ENCODE measurements around the gene EFNA5.
A peak's percentile ranks its signal among the peaks of the same experiment; 100 is the strongest.

The EFNA5 gene

DNA sequence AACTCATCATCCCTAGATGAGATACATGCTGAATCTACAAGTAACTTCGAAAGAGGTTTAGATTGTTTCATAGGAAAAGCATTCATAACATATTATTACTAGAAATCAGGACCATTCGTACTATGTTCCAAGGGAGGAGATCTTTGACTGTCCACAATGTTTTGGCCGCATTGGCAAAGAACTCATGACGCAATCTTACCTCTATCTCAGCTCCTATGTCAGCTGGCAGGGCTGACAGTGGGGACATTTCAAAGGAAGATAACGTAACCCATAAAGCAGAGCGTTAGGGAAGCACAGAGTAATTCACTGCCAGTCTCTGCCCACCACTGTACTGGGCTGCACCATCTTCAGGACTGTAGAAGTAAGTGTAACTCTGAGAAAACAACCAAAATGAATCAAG lies 69.7 kb downstream of the EFNA5 start:
- Mint-ChIP-seq H3K4me1 (ENCODE audit: low read depth in 2 of 2) (peaks cover 4 to 5% of the 10 kb centered on the region in 2 donors), H3K4me3 (no peak overlapping the region), H3K36me3 (ENCODE audit: insufficient read depth) (no peaks in the 10 kb centered on the region), H3K27me3 (peaks cover 15 to 40% of the 10 kb centered on the region in 2 donors), H3K9me3 (no peaks in the 10 kb centered on the region), H3K27ac (no peak overlapping the region)
- ATAC-seq (replicated peaks), result no peak
- DNase-seq, result no peak

DNA sequence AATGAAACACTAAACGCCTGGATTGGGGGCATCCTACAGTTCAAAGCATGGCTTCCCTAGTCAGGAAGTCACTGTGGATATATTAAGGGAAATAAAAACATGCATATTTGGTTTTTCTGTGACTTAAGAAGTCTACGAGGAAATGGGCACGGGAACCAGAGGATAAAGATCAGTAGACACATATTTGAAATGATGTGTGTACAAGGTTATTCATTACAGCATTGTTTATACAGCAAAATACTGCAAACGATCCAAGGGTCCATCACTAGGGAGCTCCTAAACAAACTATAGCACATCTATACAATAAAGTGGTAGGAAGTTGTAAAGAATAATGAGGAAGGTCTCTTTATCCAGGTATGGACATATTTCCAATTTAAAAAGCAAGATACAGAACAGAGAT lies 71.8 kb downstream of the EFNA5 start:
- H3K27ac Mint-ChIP-seq, result no peak overlapping the region

DNA sequence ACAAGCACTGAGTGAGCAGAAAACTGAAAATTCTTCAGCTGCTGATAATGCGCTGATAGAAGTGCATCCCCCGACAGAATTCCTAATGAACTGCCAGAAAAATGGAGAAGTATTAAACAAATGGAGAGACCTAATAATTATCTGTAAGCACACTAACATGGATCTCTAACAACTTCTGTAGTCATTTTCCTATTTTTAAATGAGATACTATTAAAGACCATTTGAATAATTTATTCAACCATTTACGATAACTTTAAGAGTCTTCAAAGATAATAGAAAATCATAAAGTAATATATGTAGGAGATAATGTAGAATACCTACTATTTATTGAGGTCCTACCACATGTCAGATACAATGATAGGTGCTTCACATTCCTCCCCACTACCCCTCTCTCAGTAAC lies 72.9 kb downstream of the EFNA5 start:
- DNase-seq (no peak), ATAC-seq (replicated peaks) (no peak)
- H3K9me3 Mint-ChIP-seq, result no peaks in the 10 kb centered on the region
- H3K36me3 Mint-ChIP-seq (ENCODE audit: insufficient read depth), result no peaks in the 10 kb centered on the region
- H3K27me3 Mint-ChIP-seq, result peaks cover 17 to 31% of the 10 kb centered on the region in 2 donors
- H3K4me3 Mint-ChIP-seq, result no peak overlapping the region
- H3K4me1 Mint-ChIP-seq (ENCODE audit: low read depth in 2 of 2), result peaks cover 0 to 1% of the 10 kb centered on the region in 2 donors
- no peak overlapping the region for H3K27ac Mint-ChIP-seq

More for the DNA sequence above, 71.8 kb downstream of the EFNA5 start:
- DNase-seq, result no peak
- H3K27me3 Mint-ChIP-seq, result peaks cover 17 to 31% of the 10 kb centered on the region in 2 donors
- H3K36me3 Mint-ChIP-seq (ENCODE audit: insufficient read depth), result no peaks in the 10 kb centered on the region
- peaks cover 0 to 1% of the 10 kb centered on the region in 2 donors for H3K4me1 Mint-ChIP-seq (ENCODE audit: low read depth in 2 of 2)
- no peaks in the 10 kb centered on the region for H3K9me3 Mint-ChIP-seq
- no peak overlapping the region for H3K4me3 Mint-ChIP-seq
- no peak for ATAC-seq (replicated peaks)

DNA sequence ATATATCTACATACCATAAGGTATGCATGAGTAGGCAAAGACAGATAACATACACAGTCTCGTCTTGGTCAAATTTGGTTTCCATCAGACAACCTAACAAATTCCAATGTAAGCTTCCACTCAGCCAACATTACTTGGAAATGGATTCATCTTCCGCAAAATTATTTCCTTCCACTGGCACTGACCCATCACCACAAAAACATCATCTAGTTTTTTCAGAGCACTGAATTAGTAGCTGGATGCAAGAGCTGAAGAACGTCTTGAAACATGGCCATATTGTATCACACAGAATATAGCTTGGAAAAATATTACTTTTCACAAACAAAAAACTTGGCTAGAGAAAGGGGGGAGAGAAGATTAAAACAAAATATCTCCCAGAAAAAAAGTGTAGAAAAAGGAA lies 73.5 kb downstream of the EFNA5 start:
- H3K4me1 Mint-ChIP-seq (ENCODE audit: low read depth in 2 of 2), result peaks cover 0 to 1% of the 10 kb centered on the region in 2 donors
- no peaks in the 10 kb centered on the region for H3K9me3 Mint-ChIP-seq
- H3K4me3 Mint-ChIP-seq, result no peak overlapping the region
- peaks cover 17 to 31% of the 10 kb centered on the region in 2 donors for H3K27me3 Mint-ChIP-seq
- no peaks in the 10 kb centered on the region for H3K36me3 Mint-ChIP-seq (ENCODE audit: insufficient read depth)
- ATAC-seq (replicated peaks) (no peak), DNase-seq (no peak)
- no peak overlapping the region for H3K27ac Mint-ChIP-seq

DNA sequence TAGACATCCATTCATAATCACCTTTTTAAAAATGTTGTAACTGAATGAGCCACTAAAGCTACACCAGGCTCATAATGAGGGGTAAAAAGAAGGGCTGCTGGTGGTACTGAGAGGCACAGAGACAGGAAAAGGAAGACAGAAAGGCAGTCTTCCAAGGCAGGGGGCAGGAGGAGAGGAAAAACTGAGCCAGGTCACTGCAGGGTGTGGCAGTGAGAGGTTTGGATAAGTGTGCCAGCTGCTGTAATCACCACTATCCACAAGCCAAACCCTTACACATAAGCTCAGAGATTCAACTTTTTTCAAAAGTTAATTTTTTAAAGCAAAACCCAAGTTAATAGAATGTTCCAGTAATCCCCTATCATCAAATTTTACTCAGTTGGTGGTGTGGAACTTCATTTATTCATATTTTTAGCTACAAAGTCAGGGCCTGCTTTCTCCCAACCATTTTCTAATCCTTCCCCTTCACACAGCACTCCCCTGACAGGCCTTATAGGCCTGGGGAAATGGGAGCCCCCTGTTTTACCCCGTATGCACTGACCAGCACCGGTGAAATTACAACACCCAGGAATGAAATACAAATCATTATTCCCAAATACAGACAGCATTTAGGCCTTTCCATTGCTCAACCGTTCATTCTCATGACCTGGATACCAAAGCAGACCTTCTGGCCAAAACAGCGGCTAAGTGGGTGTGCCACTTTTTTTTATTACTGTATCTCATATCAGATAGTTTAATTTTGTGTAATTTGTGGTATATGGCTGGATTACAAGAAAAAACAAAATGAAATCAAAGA lies 76.3 kb downstream of the EFNA5 start:
- Mint-ChIP-seq H3K27me3 (peaks cover 17 to 25% of the 10 kb centered on the region in 2 donors), H3K4me3 (no peak overlapping the region)
- ATAC-seq (replicated peaks), result no peak

DNA sequence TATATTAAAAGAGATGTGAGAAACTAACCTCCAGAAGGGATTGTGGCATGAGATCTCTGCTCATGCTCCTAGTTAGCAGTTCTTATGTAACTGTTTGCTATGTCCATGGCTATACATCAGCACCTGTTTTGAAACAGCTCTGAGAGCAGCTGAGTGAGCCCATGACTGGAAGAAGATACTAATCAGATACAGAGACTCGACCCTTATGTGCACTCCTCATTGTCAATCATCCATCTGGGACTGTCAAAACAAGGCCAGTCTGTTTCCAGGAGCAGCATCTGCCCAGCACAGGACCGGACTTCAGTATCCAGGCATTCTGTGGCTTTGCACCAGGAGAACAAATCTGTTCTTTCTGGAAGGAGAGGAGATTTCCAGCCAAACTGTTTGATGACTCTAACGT lies 77.7 kb downstream of the EFNA5 start:
- H3K27me3 Mint-ChIP-seq, result peaks cover 16 to 17% of the 10 kb centered on the region in 2 donors
- H3K27ac Mint-ChIP-seq, result no peak overlapping the region
- DNase-seq (no peak), ATAC-seq (replicated peaks) (no peak)
- H3K4me1 Mint-ChIP-seq (ENCODE audit: low read depth in 2 of 2), result no peaks in the 10 kb centered on the region
- H3K9me3 Mint-ChIP-seq, result no peaks in the 10 kb centered on the region
- no peak overlapping the region for H3K4me3 Mint-ChIP-seq
- no peaks in the 10 kb centered on the region for H3K36me3 Mint-ChIP-seq (ENCODE audit: insufficient read depth)

More for the DNA sequence above, 76.3 kb downstream of the EFNA5 start:
- H3K9me3 Mint-ChIP-seq, result no peaks in the 10 kb centered on the region
- H3K4me1 Mint-ChIP-seq (ENCODE audit: low read depth in 2 of 2), result peaks cover 0 to 1% of the 10 kb centered on the region in 2 donors
- peak overlapping the region in 1 of 2 donors; percentile 67 for H3K27ac Mint-ChIP-seq
- DNase-seq, result no peak
- no peaks in the 10 kb centered on the region for H3K36me3 Mint-ChIP-seq (ENCODE audit: insufficient read depth)

DNA sequence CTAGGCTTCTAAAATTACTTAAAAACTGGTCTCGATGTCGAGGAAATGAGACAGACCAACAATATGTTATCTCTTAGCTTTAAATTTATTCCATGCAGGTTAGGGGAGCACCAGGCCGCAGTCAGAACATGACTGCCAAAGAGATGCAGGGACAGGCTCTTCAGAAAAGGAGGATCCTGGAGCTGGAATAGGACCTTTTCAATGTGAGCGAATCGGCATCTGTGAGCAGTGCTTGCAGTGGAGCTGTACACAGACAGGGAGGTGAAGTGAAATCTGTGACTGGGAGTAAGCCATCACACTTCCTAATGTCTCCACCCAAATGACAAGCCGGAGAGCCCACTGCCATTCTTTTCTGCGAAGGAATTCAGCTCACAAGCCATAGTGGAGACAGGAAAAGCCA lies 78.2 kb downstream of the EFNA5 start:
- H3K36me3 Mint-ChIP-seq (ENCODE audit: insufficient read depth), result no peaks in the 10 kb centered on the region
- ATAC-seq (replicated peaks) (no peak), DNase-seq (no peak)
- H3K27ac Mint-ChIP-seq, result no peak overlapping the region
- peaks cover 14 to 16% of the 10 kb centered on the region in 2 donors for H3K27me3 Mint-ChIP-seq
- H3K4me1 Mint-ChIP-seq (ENCODE audit: low read depth in 2 of 2), result no peaks in the 10 kb centered on the region
- no peaks in the 10 kb centered on the region for H3K9me3 Mint-ChIP-seq
- no peak overlapping the region for H3K4me3 Mint-ChIP-seq

DNA sequence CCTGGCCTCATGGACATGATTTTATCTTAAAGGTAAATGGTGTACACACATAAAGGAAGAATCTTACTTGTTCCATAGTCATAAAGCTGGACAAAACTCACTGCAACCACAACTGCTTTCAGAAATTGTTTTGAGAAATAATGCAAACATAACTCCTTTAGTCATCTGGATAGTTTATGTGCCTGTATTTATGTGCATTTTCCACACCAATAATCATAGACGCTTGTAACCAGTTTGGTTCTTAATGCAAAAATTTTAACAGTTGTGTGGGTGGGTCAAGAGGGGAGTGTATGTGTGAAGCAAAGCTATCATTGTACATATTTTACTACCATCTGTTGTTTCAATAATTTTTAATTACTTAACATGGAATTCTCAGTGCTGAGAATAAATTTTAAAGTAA lies 80.1 kb downstream of the EFNA5 start:
- H3K36me3 Mint-ChIP-seq (ENCODE audit: insufficient read depth), result no peaks in the 10 kb centered on the region
- peaks cover 0 to 7% of the 10 kb centered on the region in 2 donors for H3K27me3 Mint-ChIP-seq
- no peaks in the 10 kb centered on the region for H3K9me3 Mint-ChIP-seq
- no peak overlapping the region for H3K27ac Mint-ChIP-seq
- ATAC-seq (replicated peaks) (no peak), DNase-seq (no peak)
- no peaks in the 10 kb centered on the region for H3K4me1 Mint-ChIP-seq (ENCODE audit: low read depth in 2 of 2)
- no peak overlapping the region for H3K4me3 Mint-ChIP-seq

DNA sequence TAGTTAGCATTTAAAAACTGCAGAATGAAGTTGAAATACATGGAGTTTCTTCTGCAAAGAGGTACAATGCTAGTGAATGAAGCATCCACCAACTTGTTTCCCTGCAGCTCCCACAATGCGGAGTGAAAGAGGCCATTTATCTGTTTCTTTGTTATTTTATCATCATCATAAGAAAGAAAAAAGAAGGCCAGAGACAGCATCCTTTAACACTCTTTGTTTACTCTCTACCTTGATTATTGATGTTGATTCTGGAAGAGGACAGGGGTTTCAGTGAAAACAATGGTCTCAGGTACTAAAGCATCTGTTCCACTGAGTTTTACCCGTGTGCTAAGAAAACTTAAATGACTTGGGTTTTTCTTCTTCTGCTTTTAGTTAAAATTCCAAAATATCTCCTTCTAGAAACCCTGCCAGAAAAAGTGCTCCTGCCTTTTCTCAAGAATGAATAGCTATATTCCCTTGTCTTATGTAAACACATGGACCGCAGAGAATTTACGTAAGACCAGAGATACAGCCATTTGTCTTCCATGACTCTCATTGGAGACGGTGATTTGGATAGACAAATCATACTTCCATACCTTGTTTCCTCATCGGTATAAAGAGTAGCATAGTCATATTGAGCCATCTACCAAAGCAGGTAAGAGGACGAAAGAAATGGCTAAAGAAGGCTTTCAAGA lies 81.1 kb downstream of the EFNA5 start:
- ATAC-seq (replicated peaks) (no peak), DNase-seq (no peak)
- Mint-ChIP-seq H3K4me3 (no peak overlapping the region), H3K27me3 (peaks cover 0 to 17% of the 10 kb centered on the region in 2 donors), H3K9me3 (no peaks in the 10 kb centered on the region), H3K36me3 (ENCODE audit: insufficient read depth) (no peaks in the 10 kb centered on the region), H3K27ac (no peak overlapping the region), H3K4me1 (ENCODE audit: low read depth in 2 of 2) (no peaks in the 10 kb centered on the region)

DNA sequence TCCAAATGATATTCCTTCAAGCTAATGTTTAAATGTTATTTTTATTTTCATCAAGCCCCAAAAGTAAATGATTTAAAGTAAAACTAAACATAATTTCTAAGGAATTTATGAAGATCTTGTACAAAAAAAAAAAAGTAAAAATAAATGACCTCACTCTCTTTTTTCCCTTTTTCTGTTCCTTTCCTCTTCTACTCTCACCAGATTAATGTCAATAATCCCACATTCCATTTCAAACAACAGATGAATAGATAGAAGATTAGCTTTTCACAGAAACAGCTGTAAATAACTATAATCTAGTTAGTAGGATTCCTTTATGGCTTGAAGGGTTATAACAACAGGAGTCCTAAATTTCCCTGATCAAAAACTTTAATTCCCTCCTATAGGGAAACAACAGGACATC lies 88.1 kb downstream of the EFNA5 start:
- Mint-ChIP-seq H3K27ac (peak overlapping the region in 1 of 2 donors; percentile 11), H3K9me3 (no peaks in the 10 kb centered on the region), H3K27me3 (peaks cover 0 to 31% of the 10 kb centered on the region in 2 donors), H3K36me3 (ENCODE audit: insufficient read depth) (no peaks in the 10 kb centered on the region), H3K4me1 (ENCODE audit: low read depth in 2 of 2) (no peaks in the 10 kb centered on the region), H3K4me3 (no peak overlapping the region)
- DNase-seq (no peak), ATAC-seq (replicated peaks) (no peak)

DNA sequence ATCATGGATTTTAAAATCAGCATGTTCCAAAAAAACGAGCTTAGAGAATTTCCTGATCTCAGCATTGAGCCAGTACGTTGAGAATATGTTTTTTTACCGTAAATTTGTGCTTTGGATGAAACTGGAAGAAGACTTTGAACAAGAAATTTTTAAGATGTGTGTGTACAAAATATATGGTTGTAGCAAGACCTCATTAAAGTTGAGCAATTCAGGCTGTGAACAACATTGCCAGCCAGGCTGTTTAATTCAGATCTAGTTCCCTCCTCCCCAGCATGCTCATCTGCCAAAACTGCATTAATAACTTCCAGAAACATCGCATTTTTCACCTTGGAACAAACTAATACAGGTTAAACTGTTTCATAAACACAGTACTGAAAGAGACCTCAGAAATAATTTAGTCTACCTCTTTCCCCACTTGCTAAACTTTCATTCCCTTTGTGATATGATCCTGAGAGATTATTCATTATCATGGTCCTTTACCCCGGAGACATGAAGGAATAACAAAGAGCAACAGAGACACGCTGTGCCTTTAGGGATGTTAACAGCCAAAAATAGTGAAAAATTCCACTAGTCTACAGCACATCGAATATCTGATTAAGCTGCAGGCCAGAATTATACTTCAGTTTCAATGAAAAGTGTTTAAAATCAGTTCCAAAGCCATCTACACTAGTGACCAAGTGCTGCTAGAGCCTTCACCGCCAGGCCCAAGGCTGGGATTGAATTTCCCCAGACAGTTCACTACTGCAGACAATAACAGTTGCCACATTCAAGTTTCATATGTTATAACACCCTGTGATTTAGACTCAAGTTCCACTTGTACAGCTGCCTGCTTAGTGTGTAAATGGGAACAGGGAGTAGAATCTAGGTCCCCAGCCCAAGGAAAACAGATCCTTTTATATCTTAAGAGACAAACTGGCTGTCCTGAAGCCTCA lies 89.6 kb downstream of the EFNA5 start:
- ATAC-seq (replicated peaks) (no peak), DNase-seq (no peak)
- Mint-ChIP-seq H3K27ac (no peak overlapping the region), H3K4me1 (ENCODE audit: low read depth in 2 of 2) (no peaks in the 10 kb centered on the region), H3K27me3 (peaks cover 0 to 29% of the 10 kb centered on the region in 2 donors), H3K4me3 (no peak overlapping the region), H3K36me3 (ENCODE audit: insufficient read depth) (no peaks in the 10 kb centered on the region), H3K9me3 (no peaks in the 10 kb centered on the region)

DNA sequence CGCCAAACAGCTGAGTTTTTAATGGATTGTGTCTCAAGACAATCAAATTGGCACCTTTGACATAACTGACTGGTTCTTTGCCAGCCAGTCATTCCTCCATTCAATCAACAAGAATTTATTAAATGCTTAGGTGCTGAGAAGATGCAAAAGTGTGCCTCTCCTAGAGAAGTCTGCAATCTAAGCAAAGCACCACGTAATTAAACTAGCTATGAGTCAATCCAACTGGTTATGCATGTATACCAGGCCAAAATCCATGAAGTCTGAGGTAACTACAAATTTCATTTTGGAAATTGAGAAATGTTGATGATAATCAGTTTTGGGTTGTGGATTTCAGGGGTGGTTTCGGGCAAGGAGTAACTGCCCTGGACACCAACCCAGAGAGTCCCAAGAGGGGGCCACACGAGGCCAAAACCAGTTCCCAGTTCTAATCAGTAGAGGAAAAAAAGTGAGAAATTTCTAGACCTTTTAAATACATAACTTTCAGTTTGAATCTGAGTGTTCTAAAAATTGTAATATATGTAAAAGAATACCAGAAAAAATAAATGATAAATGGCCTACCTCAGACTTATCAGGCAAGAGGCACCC lies 92.6 kb downstream of the EFNA5 start:
- DNase-seq, result no peak
- H3K27ac Mint-ChIP-seq, result no peak overlapping the region
- H3K9me3 Mint-ChIP-seq, result no peaks in the 10 kb centered on the region

DNA sequence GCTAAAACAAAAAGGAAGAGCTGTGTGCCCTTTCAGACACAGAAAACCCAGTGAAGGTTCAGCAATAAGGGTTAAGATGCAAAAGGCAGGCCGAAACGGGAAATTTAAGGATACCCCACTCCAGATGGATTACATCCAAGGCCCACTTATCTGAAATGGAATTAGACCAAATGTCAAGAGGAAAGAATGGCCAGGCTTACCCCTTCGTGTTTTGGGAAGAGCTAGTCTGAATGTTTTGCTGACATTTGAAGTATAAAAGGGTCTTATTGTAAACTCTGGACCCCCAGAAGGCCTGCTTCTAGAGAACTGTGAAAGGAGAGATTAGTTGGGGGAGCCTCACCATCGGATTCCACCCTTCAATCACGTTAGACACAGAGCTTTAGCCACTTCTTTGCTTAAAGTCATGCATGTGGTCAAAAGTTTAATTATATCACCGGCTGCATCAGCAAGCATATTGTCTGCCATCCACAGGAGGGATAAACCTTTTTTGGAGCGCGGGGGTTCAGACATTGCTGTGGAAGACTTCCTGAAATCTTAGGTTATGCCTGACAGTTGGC lies 93.3 kb downstream of the EFNA5 start:
- Mint-ChIP-seq H3K4me1 (ENCODE audit: low read depth in 2 of 2) (no peaks in the 10 kb centered on the region), H3K9me3 (no peaks in the 10 kb centered on the region), H3K27me3 (no peaks in the 10 kb centered on the region), H3K4me3 (no peak overlapping the region), H3K27ac (no peak overlapping the region), H3K36me3 (ENCODE audit: insufficient read depth) (no peaks in the 10 kb centered on the region)
- ATAC-seq (replicated peaks) (no peak), DNase-seq (no peak)

More for the DNA sequence above, 92.6 kb downstream of the EFNA5 start:
- ATAC-seq (replicated peaks), result no peak
- Mint-ChIP-seq H3K36me3 (ENCODE audit: insufficient read depth) (no peaks in the 10 kb centered on the region), H3K4me1 (ENCODE audit: low read depth in 2 of 2) (no peaks in the 10 kb centered on the region), H3K4me3 (no peak overlapping the region), H3K27me3 (no peaks in the 10 kb centered on the region)
